GM18951 (cell line): ENCODE results near the gene TBC1D14.
"Not testable (repeated sequence)": the region's sequence is repeated elsewhere in the genome, so short reads cannot be mapped to it uniquely, and the experiment has no call there.

ENCODE experiments used
- POLR2A ChIP-seq: IDR thresholded peaks from 4 replicates; pipeline ENCODE4 v1.6.1; 2011; ENCODE audit warnings: mild to moderate bottlenecking; ENCODE audit not compliant: insufficient read length, insufficient read depth; ENCODE audit errors: extremely low read depth
- in situ Hi-C: fragments of 300-500 bp; cut with MboI; formaldehyde crosslinking; loops from one replicate; pipeline ENCODE4 v1.12.0; 2022; ENCODE audit warnings: low sequenced_read_pairs, mixed read lengths, inconsistent platforms; ENCODE audit not compliant: unreplicated experiment

The TBC1D14 gene

DNA sequence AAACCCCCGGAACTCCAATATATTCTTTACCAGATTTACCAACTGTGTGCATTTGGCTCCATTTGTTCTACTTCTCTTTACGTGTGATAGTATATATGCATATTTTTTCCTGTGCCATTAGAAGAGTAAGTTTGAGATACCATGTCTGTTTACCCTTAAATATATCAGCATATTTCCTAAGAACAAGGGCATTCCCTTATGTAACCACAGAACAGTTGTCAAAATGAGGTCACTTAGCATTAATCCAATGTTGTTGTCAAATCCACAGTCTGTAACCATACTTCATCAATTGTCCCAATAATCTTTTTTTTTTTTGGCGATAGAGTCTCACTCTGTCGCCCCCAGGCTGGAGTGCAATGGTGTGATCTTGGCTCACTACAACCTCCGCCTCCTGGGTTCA lies 55.2 kb downstream of the TBC1D14 start:
- in situ Hi-C loops: no loop called here
- TF ChIP-seq POLR2A: no peak

DNA sequence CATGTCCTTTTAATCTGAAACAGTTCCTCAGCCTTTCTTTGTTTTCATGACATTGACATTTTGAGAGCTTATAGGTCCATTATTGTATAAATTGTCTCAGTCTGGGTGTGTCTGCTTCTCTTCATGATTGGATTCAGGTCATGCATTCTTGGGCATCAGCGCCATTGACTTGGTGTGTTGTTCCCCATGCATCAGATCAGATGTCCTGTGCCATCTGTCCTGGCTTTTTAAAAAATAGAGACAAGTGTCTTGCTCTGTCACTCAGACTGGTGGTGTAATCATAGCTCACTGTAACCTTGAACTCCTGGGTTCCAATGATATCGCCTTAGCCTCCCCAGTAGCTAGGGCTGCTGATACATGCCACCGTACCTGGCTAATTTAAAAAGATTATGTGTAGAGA lies 55.7 kb downstream of the TBC1D14 start:
- no peak for TF ChIP-seq POLR2A
- in situ Hi-C loops: no loop called here

DNA sequence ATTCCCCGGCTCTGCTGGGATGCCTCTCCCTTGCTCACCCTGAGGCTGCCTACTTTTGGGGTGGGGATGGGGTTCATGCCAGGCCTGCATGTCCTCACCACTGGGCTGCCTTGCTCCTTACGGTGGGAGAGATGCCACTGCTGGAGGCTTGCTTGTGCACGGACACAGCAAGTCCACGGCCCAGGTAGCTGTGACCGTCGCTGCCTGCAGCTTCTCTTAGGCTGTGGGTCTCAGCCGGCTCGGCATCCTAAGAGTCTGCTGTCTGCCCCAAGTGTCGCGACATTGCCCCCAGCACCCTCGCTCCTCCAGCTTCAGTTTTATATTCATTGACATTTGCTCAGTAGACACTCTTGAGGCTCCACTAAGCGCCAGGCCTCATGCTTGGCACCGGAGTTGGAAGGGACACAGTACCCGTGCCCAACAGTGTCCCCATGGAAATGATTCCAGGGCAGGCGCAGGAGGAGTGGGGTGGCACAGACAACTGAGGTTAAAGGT lies 58.3 kb downstream of the TBC1D14 start:
- no peak for TF ChIP-seq POLR2A
- in situ Hi-C loops: no loop called here

DNA sequence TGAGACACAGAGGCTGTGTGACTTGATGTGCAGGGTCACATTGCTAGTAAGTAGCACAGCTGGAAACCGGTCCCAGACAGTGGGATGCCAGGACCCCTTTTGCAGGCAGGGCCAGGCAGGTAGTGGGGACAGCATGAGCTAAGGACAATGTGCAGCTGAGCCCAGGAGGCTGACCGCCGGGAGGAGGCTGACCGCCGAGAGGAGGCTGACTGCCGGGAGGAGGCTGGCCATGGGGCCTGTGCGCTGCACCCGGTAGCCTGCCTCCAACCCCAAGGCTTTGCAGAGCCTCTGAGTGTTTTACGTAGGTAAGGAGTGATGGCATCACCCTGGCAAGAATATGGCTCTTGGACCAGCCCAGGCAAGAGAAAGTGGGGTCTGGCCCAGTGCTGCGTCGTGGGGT lies 58.9 kb downstream of the TBC1D14 start:
- in situ Hi-C loops: no loop called here

DNA sequence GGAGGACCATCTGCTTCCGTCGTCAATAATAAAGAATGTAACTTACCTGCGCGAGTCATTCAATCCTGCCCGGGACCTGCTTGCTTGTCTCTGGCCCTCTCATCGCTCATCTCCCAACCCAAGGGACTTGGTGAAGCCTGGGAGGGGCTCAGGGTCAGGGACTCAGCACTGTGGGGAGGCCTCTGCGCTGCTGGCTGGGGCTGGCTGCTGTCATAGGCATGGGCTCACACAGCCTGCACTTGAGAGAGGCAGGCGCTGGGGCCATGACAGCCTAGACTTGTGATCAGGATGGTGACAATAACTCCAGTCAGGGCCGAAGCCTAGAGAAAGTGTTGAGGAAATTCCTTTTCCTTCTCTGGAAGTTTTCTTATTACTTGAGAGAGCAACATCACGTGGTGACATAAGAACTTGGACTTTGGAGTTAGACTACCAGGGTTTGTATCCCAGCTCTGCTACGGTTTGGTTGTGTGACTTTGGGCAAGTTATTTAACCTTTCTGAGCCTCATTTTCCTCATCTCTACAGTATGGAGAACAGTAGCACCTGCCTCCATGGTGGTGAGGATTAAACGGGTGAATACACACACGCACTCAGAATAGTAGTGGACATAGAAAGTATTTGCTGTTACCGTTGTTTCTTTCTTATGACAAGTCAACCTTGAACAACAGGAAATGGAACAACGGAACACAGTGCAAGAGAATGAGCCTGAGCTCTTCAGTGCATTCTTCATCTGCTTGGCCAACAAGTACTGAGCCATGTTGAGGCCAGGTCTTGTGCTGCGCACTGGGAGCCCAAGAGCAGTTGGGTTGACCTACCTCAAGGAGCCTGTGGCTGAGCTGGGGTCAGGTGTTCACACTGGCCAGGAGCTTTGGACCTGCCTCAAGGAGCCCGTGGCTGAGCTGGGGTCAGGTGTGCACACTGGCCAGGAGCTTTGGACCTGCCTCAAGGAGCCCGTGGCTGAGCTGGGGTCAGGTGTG lies 60.5 kb downstream of the TBC1D14 start:
- in situ Hi-C loops: no loop called here
- TF ChIP-seq POLR2A: no peak

More for the DNA sequence above, 58.9 kb downstream of the TBC1D14 start:
- TF ChIP-seq POLR2A: no peak

DNA sequence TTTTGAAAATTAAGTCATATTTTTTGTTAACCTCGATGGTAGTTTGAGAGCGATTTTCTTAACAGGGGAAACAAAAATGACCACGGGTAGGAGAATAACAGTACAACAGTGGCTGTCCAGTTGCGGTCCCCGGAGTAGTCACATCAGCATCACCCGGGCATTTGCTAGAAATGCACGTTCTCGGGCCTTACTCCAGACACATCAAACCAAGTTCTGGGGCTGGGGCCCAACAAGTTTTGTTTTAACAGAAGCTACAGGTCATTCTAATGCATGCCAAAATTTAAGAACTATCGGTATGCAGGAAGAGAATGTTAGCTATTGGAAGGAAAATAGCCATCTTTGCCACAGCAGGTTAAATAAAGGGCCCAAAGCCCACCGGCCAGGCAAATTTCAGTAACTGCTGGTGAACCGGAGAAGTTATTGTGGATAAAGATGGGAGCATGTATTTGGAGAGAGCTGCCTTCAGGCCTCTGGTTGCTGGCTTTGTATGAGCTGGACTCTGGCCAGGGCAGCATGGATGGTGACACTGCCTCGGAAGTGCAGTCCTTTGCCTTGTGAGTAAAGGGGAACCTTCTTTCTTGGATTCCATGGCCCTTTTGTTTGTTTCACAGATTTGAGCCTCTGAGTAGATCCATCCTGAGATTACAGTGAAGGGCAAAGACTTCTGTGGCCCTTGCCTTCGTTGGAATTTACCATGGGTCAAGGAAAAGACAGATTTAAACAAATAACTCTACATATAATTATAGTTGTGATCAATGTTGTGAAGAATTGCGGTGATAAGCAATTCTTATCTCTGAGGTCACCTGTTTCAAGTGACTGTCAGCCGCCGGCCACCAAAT lies 62.1 kb downstream of the TBC1D14 start:
- no peak for TF ChIP-seq POLR2A
- in situ Hi-C loops: no loop called here

DNA sequence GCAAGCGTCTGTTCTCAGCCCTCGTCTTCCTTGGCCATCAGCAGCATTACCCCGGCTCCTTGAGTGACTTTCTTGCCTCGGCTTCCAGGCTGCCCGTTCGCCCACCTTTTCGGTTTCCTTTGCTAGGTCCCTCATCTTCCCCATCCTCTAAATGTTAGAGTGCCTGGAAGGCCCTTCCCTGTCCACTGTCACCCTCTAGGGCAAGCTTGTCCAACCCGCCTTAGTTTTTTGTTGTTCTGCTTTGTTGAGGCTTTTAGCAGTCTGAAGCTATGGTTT lies 62.7 kb downstream of the TBC1D14 start:
- in situ Hi-C loops: no loop called here
- TF ChIP-seq POLR2A: no peak

DNA sequence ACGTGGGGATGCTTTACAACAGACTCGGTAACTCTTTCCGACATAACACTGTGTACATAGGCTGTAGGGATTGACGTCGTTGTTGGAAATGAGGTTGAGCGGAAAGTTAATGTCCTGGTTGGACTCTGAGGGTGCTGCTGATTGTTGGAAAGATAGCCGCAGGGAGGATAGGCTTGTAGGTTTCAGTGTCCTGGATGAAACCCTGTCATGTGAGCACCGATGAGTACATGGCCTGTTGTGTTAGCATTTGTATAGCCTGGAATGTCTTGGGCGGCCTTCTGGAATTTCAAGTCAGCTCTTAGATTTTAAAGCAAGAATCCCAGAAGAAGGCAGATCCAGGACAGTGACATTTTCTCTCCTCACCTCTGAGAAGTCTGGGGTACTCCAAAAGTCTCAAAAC lies 63.3 kb downstream of the TBC1D14 start:
- no peak for TF ChIP-seq POLR2A
- in situ Hi-C loops: no loop called here

DNA sequence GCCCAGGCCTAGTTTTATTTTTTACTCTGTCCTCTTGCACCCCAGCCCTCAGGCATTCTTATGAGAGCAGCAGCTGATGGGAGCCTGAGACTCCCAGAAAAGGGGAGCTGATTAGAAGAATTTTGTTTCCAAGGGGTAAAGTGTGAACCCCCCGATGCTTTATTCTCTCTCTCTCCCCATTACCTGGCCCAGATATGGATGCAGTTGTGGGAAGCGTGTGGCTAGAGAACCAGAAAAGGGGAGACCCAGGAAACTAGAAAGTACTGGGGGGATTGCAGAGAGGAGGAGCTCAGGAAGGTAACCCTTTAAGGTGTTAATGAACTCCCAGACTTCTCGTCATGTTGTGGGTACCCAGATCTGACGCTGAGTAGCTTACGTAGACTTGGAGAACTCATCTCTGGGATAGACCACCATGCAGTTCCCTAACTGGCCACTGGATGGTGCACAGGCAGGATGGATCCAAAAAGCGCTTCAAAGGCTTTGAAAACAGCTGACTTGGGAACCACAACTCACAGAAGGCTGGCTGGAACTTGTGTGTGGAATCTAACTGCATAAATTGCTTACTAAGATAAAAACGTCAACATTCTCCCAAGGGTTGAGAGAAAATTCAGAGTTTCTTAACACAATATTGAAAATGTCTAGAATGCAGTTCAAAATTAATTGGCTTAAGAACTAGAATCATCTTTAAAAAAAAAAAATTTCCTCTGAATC lies 64.7 kb downstream of the TBC1D14 start:
- in situ Hi-C loops: no loop called here
- TF ChIP-seq POLR2A: no peak

DNA sequence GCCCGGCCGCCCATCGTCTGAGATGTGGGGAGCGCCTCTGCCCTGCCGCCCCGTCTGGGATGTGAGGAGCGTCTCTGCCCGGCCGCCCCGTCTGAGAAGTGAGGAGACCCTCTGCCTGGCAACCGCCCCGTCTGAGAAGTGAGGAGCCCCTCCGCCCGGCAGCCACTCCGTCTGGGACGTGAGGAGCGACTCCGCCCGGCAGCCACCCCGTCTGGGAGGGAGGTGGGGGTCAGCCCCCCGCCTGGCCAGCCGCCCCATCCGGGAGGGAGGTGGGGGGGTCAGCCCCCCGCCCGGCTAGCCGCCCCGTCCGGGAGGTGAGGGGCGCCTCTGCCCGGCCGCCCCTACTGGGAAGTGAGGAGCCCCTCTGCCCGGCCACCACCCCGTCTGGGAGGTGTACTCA lies 68.2 kb downstream of the TBC1D14 start:
- in situ Hi-C loops: not testable (repeated sequence)

DNA sequence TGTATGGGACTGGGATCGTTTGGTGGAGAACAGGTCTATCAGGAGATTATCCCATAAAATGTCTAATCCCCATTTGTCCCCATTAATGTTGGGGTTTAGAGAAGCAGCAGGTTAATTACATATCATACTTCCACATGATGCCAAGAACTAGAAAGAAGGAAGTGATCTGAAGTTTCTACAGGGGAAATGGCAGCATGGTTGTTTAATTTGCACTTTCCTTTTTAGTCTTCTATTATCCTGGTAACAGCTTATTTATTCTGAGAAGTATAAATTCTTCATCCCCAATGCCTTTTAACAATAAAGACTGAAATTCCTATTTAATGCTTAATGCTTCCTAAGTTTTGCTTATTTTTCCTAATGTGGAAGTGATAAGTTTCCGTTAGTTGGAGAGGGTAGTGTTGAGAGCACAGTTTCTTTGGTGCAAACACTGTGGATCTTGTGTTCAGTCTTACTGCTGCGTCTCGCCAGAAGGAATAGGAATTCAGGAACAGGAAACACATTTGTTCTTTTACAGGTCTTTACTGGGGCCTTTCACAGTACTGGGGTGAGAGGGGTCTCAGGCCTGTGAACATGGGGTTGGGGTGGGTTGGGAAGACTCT lies 74.0 kb downstream of the TBC1D14 start:
- in situ Hi-C loops: no loop called here
- TF ChIP-seq POLR2A: no peak

DNA sequence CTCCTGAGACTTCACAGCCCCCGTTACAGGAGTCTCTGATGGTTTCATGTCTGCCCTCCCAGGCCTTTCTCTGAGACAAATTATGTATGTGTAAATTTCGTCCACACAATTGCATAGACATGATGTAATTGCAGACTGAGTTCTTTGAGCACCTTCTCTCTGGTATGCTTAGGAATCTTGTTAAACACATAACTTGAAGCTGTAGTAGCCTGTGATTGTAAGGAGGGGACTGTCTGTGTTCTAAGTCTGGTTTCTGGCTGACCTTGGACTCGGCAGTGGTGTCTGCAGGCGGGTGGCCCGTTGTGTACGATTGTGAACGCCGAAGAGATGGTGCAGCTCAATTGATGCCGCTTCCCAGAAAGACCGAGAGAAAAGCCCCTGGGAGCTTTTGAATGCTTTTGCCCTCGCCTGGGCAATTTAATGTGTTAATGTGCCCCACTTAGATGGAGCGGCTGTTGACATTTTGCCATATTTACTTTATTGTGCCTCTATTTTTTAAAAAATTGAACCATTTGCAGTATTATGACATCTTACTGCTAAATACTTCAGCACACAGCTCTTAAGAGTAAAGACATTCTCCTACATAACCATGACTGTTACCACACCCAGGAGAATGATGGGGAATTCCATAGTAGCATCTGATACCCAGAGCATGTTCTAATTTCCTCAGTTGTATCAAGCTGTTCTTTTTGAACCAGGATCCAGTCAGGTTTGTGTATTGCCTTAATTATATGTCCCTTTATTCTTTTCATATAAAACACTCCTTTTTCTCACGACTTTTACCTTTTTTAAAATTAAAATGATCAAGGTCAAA lies 75.2 kb downstream of the TBC1D14 start:
- in situ Hi-C loops: no loop called here
- no peak for TF ChIP-seq POLR2A

DNA sequence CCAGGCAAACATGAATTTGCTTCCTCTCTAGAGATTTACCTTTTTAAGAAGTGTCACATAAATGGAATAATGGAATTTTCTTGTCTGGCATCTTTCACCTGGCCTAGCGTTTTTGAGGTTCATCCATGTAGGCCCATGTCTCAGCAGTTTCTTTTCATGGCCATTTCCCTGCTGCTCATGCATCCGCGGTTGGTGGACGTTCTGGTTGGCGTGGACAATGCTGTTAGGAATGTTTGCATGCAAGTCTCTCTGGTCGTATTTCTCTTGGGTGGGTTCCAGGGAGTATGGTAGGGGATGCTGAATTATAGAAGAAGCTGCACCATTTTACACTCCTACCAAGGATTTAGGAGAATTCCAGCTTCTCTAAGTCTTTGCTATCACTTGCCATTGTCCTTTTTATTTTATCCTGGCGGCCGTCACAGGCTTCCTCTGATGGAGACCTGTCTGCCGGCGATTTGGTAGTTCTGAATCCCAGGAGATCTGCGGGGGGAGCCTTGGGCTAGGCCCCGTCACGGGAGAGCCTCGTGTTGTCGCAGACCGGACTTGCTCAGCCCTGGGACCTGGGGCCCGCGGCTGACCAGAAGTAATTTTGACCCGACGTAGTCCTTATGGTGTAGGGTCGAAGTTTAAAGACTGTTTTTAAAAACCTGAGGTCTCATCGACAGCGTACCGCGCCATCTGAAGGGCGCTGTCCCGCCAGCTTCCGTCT lies 76.6 kb downstream of the TBC1D14 start:
- in situ Hi-C loops: no loop called here
- no peak for TF ChIP-seq POLR2A
